Breast epithelium (tissue), 3 donors: ENCODE results near the gene CCDC138.

Experiments used
- CTCF ChIP-seq, 3 donors: fragments of 450-650 bp; IDR thresholded peaks; one replicate each; pipeline ENCODE4 v1.5.1; 2016 to 2017; ENCODE audit warnings: antibody characterized with exemption in 3 of 3, mild to moderate bottlenecking in 3 of 3, moderate library complexity in 3 of 3
- POLR2A ChIP-seq: fragments of 450-650 bp; IDR thresholded peaks from one replicate; pipeline ENCODE4 v1.6.1; 2016; ENCODE audit warnings: antibody characterized with exemption, mild to moderate bottlenecking, moderate library complexity

- TF ChIP-seq POLR2A (no peak), CTCF (IDR thresholded peaks at IDR 0.05) (no peak)
Measured at GRCh38 chr2:108910011-108910431, 123.5 kb downstream of the CCDC138 start.
